DMS114 treated with DMSO at 0.1 percent for 48 hours (cell line): Measurements from ENCODE around the gene GPM6B.

Experiments used
- DNase-seq: peaks from one replicate; lab custom pipeline; 2025; ENCODE audit not compliant: unreplicated experiment; lab: John Stamatoyannopoulos, UW

GPM6B gene

GRCh38 chrX:13770013-13770535, 46.8 kb downstream of the GPM6B start:
- DNase-seq: no peak

DNA sequence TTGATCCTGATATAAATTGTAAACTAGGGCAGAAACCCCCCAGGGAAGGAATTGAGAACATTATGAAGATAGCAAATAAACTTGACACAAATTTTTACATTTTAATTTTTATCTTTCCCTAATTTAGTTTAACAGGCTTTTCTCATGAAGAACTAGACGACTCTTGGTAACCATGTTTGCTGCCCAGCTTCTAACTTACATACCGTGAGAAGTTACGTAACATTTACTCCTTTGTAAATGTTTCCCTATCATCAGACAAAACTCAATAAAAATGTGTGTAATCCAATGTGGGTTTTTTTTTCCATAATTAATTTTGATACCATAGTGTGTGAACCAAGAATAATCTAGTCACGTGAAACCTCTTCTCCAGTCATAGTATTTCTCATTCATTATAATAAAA, 48.0 kb downstream of the GPM6B start:
- no peak for DNase-seq

DNA sequence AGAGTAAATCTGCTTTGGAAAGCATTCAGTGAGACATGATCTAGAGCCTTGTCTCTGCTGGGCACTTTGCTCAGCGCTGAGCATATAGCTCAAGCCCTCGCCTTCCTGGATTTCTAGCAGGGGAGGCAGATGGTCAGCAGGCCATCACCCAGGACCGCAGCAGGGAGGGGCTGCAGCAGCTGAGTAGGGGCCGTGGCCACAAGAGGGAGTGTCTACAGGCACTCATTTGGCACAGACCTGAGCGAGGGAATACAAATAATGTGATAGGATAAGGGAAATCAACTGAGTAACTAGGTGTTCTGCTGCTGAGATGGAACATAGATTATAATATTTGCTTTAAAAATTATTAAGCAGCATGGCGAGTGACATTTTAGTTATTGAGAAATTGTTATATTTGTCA, 52.1 kb downstream of the GPM6B start:
- DNase-seq: peak; percentile 1

- no peak for DNase-seq
Measured at GRCh38 chrX:13764281-13764680, 52.6 kb downstream of the GPM6B start.

- DNase-seq: no peak
Measured at GRCh38 chrX:13763489-13763888, 53.4 kb downstream of the GPM6B start.

GRCh38 chrX:13761606-13762414, 55.1 kb downstream of the GPM6B start:
- no peak for DNase-seq

GRCh38 chrX:13760426-13760825, 56.5 kb downstream of the GPM6B start:
- DNase-seq: no peak

DNA sequence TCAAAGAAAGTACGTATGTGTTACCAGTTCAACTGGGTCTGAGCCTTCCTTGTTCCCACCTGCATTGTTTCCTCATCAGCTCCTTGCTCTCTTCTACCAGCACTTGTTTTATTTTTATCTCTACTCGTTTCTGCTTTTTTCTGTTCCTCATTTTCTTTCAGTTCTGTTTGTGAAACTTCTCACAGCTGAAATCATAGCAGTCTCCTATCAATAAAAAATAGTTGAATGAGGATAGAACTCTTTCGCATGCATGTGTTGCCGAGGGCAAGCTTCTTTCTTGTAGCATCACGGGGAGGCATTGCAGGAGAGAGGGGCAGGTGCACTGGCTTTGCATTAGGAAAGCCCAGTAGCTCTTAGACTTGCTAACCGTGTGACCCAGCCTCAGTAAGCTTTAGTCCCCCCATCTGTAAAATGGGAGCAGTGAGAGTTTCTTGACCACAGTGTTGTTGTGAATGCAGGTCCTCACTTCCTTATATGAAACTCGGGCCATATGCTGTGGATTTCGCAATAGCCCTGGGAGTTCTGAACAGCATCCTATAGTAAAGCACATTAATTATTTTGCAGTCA, 57.7 kb downstream of the GPM6B start:
- DNase-seq: no peak

GRCh38 chrX:13756381-13756780, 60.5 kb downstream of the GPM6B start:
- no peak for DNase-seq

GRCh38 chrX:13755254-13755653, 61.6 kb downstream of the GPM6B start:
- no peak for DNase-seq

GRCh38 chrX:13754765-13755164, 62.1 kb downstream of the GPM6B start:
- DNase-seq: no peak

DNA sequence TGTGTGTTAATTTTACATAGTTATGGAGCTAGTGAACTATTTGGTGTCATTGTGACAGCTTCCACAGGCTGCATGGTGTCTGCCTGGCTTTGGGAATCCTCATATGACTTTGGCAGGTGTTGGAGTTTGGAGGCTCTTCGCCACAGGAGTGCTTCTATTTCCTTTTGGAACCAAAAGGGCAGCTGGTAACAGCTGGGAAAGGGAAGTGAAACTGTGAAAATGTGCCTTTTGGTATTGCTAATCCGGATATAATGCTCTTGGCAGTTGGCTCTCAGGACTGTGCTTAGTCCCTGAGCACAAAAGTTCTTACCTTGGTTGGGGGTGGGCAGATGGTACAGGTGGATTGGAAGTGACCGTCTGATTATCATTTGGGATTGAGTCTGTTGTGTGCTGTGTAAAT, 64.2 kb downstream of the GPM6B start:
- DNase-seq: no peak

- DNase-seq: no peak
Measured at GRCh38 chrX:13752141-13752540, 64.8 kb downstream of the GPM6B start.

DNA sequence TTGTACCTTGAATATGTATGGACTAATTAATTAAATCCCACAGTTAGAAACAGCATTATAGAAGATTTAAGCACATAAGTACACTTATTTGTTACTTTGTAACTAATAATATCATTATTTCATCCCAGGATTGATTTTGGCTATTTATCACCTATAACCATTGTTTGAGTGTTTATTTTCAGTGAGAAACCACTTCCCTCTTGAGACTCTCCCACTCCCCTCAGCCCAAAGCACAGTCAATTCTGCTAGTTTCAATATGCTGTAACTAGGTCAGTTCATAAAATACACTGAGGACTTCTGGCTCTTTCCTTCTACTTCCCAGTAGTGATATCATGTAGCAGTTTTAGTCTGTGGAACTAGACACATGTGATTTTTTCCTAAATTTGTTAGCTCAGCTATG, 66.1 kb downstream of the GPM6B start:
- no peak for DNase-seq

DNA sequence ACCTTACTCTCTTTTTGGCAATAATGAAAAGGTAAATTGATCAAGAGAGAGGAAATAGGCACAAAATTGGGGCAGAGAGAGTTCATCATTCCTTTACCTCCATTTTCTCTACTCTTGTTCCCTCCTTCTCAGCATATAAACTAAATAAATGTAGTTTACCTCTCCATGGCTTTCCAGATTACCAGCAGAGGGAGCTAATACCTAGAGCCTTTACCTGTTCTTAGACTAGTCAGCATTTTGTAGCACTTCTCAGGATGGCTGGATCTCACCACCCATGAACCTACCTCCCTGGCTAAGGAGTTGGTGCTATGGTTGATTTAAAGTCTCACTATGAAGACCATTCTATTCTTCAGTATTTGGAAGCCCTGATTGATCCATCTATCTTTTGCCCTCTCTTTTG, 66.7 kb downstream of the GPM6B start:
- peak; percentile 2 for DNase-seq

GRCh38 chrX:13748486-13748885, 68.4 kb downstream of the GPM6B start:
- no peak for DNase-seq

GRCh38 chrX:13747836-13748235, 69.1 kb downstream of the GPM6B start:
- DNase-seq: peak; percentile 44

- DNase-seq: no peak
Measured at GRCh38 chrX:13742397-13743176, 74.3 kb downstream of the GPM6B start.

DNA sequence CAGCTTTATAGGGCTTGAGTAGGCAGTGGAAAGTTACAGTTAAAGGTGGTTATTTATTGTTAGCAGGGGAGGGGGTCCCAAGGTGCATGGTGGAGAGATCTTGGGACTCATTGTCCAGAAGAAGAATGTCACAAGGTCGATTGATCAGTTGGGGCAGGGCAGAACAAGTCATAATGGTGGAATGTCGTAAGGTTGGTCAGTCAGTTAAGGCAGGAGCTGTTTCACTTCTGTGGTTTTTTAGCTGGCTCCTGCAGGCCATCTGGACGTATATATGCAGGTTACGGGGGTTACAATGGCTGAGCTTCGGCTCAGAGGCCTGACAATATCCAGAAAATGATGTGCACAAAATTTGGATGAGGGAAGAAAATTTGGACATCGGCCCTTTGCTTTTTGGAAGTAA, 75.2 kb downstream of the GPM6B start:
- no peak for DNase-seq

DNA sequence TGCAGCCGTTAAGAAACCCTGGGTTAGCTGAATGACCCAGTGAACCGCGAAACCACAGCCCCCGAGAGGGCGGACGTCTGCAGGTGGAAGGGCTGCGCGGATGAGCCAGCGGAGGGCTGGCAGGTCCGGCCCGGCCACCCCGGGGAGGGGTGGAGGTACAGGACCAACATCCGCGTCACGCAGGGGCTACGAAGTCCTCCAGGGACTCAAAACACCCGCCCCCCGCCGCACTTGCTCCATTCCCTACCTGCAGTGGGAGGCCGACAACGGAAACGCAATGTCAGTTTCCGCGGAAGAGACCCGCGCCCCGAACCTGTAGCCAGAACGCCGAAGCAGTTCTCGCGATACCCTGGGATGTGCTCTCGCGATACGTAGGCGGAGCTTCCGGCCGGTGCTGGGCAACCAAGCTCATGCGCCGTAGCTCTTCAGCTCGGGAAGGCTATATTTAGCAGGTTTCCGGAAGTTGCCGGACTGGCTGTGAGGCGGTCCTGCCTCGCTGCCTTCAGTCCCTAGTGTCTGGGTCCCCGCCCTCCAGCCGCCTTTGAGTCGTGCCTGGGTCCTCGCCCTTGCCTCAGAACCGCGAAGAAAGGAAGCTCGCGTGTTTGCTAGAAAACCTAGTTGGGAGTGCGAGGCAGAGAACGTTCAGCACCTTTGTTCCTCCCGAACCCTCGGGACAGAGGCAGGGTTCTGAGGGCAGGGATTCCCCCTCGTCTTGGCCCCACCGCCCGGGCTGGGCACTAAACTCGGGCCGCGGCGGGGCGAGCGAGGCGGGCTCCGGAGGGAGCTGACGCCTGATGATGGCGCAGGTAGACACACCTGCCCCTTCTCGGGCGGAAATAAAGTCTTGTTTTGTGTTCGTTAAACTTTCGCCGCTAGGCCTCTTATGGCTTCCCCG, 82.4 kb downstream of the GPM6B start, which contains the start of the genes OFD1 and TRAPPC2:
Gene OFD1 (plus strand): TSS at position 471 of the 895 bp plus-strand sequence. CDS start 324 bp downstream, at position 795.
Gene TRAPPC2 (minus strand): TSS at position 343 of the 895 bp plus-strand sequence. CDS start 14,657 bp downstream, outside the sequence.
- peak; percentile 81 for DNase-seq
